SK-N-SH (cell line): ENCODE measurements around the gene TRIM27. TPM values are rescaled to one million over a fixed set of nuclear protein-coding genes. Genes with fewer than 3 reads are reported as not detected.
"Not testable (repeated sequence)": the region's sequence is repeated elsewhere in the genome, so short reads cannot be mapped to it uniquely, and the experiment has no call there.

Experiments
- CTCF ChIA-PET: fragments of 300-600, 350-600 bp; formaldehyde crosslinking; extraction: SDS; loops from one replicate; lab custom pipeline; 2021; lab: Yijun Ruan, JAX
- POLR2A ChIA-PET: fragments of 350-600 bp; sonication (Branson Sonifier 250); formaldehyde crosslinking; extraction: SDS; loops from one replicate; lab custom pipeline; 2020; ENCODE audit warnings: antibody characterized with exemption, inconsistent platforms; lab: Yijun Ruan, JAX
- DNase-seq: peaks from one replicate; pipeline ENCODE4 v3.0.0; 2012
- H2AFZ ChIP-seq: fragments of 200-600 bp; sonication (generic); 2 replicates; pipeline ENCODE4 v1.8.1; 2016; ENCODE audit warnings: antibody characterized with exemption, mild to moderate bottlenecking, low read depth
- H3F3A ChIP-seq: fragments of 200-600 bp; sonication (generic); replicated peaks from 2 replicates; pipeline ENCODE3; 2016; ENCODE audit warnings: antibody characterized with exemption, mild to moderate bottlenecking; ENCODE audit not compliant: insufficient read depth
- H3K27ac ChIP-seq, 2 experiments: fragments of 200-500 bp in 1 of 2; fragments of 200-600 bp in 1 of 2; sonication (Bioruptor generic) in 1 of 2; sonication (generic), shearing (Covaris generic) in 1 of 2; 2 replicates each; pipeline versions ENCODE4 v1.5.1 to v1.6.1; 2014 to 2016; ENCODE audit warnings: low read depth in 2 of 2, inconsistent platforms in 1 of 2, low read length in 1 of 2, mild to moderate bottlenecking in 1 of 2, mixed read lengths in 1 of 2
- H3K27me3 ChIP-seq: fragments of 200-600 bp; sonication (generic), shearing (Covaris generic); 2 replicates; pipeline ENCODE4 v1.6.1; 2016; ENCODE audit warnings: mixed run types; ENCODE audit not compliant: insufficient read depth
- H3K36me3 ChIP-seq, 2 experiments: fragments of 200-500 bp in 1 of 2; fragments of 200-600 bp in 1 of 2; sonication (Bioruptor generic) in 1 of 2; sonication (generic) in 1 of 2; replicated peaks in 1 of 2; 2 replicates each; pipeline versions ENCODE3 to v1.5.1; 2014 to 2016; ENCODE audit warnings: low read length in 1 of 2, mild to moderate bottlenecking in 1 of 2; ENCODE audit not compliant: insufficient read depth in 2 of 2, control insufficient read depth in 1 of 2
- H3K4me1 ChIP-seq, 2 experiments: fragments of 200-500 bp in 1 of 2; fragments of 200-600 bp in 1 of 2; sonication (Bioruptor generic) in 1 of 2; sonication (generic), shearing (Covaris generic) in 1 of 2; 2 replicates each; pipeline versions ENCODE4 v1.5.1 to v1.6.1; 2014 to 2016; ENCODE audit warnings: low read depth in 1 of 2, low read length in 1 of 2, mixed run types in 1 of 2; ENCODE audit not compliant: insufficient read depth in 2 of 2, control insufficient read depth in 1 of 2
- H3K4me2 ChIP-seq: fragments of 200-600 bp; sonication (generic), shearing (Covaris generic); 2 replicates; pipeline ENCODE4 v1.6.1; 2017; ENCODE audit warnings: mixed run types
- H3K4me3 ChIP-seq, 2 experiments: fragments of 200-500 bp in 1 of 2; fragments of 200-600 bp in 1 of 2; sonication (Bioruptor generic) in 1 of 2; sonication (generic), shearing (Covaris generic) in 1 of 2; 2 replicates each; pipeline versions ENCODE4 v1.5.1 to v1.8.1; 2014 to 2016; ENCODE audit warnings: low read depth in 2 of 2, inconsistent platforms in 1 of 2, low read length in 1 of 2, mild to moderate bottlenecking in 1 of 2, mixed read lengths in 1 of 2, moderate library complexity in 1 of 2
- H3K79me2 ChIP-seq: fragments of 200-600 bp; sonication (generic); 2 replicates; pipeline ENCODE4 v1.8.1; 2017; ENCODE audit warnings: mild to moderate bottlenecking; ENCODE audit not compliant: insufficient read depth
- H3K9ac ChIP-seq: fragments of 200-600 bp; sonication (generic); 2 replicates; pipeline ENCODE4 v1.6.1; 2017; ENCODE audit warnings: mixed run types
- H3K9me2 ChIP-seq: fragments of 200-600 bp; sonication (generic); 2 replicates; pipeline ENCODE4 v1.6.1; 2017; ENCODE audit warnings: mixed run types
- H3K9me3 ChIP-seq: fragments of 200-600 bp; sonication (generic); 2 replicates; pipeline ENCODE4 v1.6.1; 2017; ENCODE audit warnings: mixed run types, mild to moderate bottlenecking, moderate library complexity
- H4K20me1 ChIP-seq: fragments of 200-600 bp; sonication (generic); 2 replicates; pipeline ENCODE4 v1.6.1; 2017; ENCODE audit warnings: mild to moderate bottlenecking, mixed run types; ENCODE audit not compliant: insufficient read depth
- CTCF ChIP-seq: fragments of 200-600 bp; sonication (generic); IDR thresholded peaks from 2 replicates; pipeline ENCODE4 v1.6.1; 2017; ENCODE audit warnings: antibody characterized with exemption, mild to moderate bottlenecking, moderate library complexity
- FOSL2 ChIP-seq: IDR thresholded peaks from 2 replicates; pipeline ENCODE4 v1.4.0; 2012; ENCODE audit warnings: low read depth, mild to moderate bottlenecking, moderate library complexity, borderline replicate concordance
- MEF2A ChIP-seq: IDR thresholded peaks from 2 replicates; pipeline ENCODE4 v1.4.0; 2012; ENCODE audit warnings: low read depth, borderline replicate concordance
- MXI1 ChIP-seq: IDR thresholded peaks from 2 replicates; pipeline ENCODE4 v1.6.1; 2012; ENCODE audit warnings: mild to moderate bottlenecking, low read depth, low read length, improper control_type of control experiment
- PBX3 ChIP-seq: IDR thresholded peaks from 2 replicates; pipeline ENCODE4; 2012
- RCOR1 ChIP-seq: fragments of 150-350 bp; IDR thresholded peaks from 2 replicates; pipeline ENCODE4 v1.6.1; 2017; ENCODE audit warnings: antibody characterized with exemption, low read length
- RFX5 ChIP-seq: IDR thresholded peaks from 2 replicates; pipeline ENCODE4 v1.6.1; 2012; ENCODE audit warnings: mild to moderate bottlenecking, improper control_type of control experiment, low read length
- YY1 ChIP-seq: IDR thresholded peaks from 2 replicates; pipeline ENCODE4 v1.4.0; 2012; ENCODE audit warnings: low read depth, mild to moderate bottlenecking
- WGBS: methylation state at CpG from one replicate; pipeline ENCODE4 v1.1.6; 2017; ENCODE audit warnings: low lambda C conversion rate; 5-methylcytosine and 5-hydroxymethylcytosine counted together
- polyA plus RNA-seq, 3 experiments: library from polyadenylated mRNA; depleted of rRNA; stranded (reverse); fragments of >200 nt; gene quantifications; 2 replicates each; pipeline ENCODE4 v1.2.3, GENCODE V29; 2012
- TF ChIP-seq, protein P1 (sequence below): IDR thresholded peaks from 2 replicates; pipeline ENCODE4 v1.6.1; 2012; ENCODE audit warnings: mild to moderate bottlenecking, low read depth, low read length, moderate library complexity
- TF ChIP-seq, protein P2 (sequence below): IDR thresholded peaks from 2 replicates; pipeline ENCODE4 v1.4.0; 2012; ENCODE audit warnings: low read depth
- TF ChIP-seq, protein P3 (sequence below): fragments of 150-350 bp; IDR thresholded peaks from 2 replicates; pipeline ENCODE4 v1.6.1; 2016; ENCODE audit warnings: mild to moderate bottlenecking, low read depth, low read length

TRIM27 gene
- polyA plus RNA-seq, 1 of the 3 experiments (the other 2 are of a cell fraction): 43.8 TPM

- H3K36me3 ChIP-seq: no peaks in the 10 kb centered on the region
- H3K79me2 ChIP-seq: no peaks in the 10 kb centered on the region
- no peak for DNase-seq
- H3K4me3 ChIP-seq: no peak overlapping the region
- H3K27me3 ChIP-seq: peaks cover 8% of the 10 kb centered on the region; the same call in 1 of the 2 replicates
- no peaks in the 10 kb centered on the region for H3K9me3 ChIP-seq
- no peaks in the 10 kb centered on the region for H3K4me1 ChIP-seq
- ChIA-PET POLR2A (no interaction called here), CTCF (interaction anchor here (1.6 kb wide), 1 partner anchor 21 kb away, joined by 5 read pairs; no protein-coding TSS in a partner anchor)
- 37% methylated on average over 3 of the region's 3 CpGs for WGBS
- H3K27ac ChIP-seq: no peak overlapping the region
- no peak overlapping the region for H3K9ac ChIP-seq
- no peaks in the 10 kb centered on the region for H3F3A ChIP-seq
- no peak overlapping the region for H2AFZ ChIP-seq
- H3K4me2 ChIP-seq: no peak overlapping the region
- TF ChIP-seq, protein P1, sequence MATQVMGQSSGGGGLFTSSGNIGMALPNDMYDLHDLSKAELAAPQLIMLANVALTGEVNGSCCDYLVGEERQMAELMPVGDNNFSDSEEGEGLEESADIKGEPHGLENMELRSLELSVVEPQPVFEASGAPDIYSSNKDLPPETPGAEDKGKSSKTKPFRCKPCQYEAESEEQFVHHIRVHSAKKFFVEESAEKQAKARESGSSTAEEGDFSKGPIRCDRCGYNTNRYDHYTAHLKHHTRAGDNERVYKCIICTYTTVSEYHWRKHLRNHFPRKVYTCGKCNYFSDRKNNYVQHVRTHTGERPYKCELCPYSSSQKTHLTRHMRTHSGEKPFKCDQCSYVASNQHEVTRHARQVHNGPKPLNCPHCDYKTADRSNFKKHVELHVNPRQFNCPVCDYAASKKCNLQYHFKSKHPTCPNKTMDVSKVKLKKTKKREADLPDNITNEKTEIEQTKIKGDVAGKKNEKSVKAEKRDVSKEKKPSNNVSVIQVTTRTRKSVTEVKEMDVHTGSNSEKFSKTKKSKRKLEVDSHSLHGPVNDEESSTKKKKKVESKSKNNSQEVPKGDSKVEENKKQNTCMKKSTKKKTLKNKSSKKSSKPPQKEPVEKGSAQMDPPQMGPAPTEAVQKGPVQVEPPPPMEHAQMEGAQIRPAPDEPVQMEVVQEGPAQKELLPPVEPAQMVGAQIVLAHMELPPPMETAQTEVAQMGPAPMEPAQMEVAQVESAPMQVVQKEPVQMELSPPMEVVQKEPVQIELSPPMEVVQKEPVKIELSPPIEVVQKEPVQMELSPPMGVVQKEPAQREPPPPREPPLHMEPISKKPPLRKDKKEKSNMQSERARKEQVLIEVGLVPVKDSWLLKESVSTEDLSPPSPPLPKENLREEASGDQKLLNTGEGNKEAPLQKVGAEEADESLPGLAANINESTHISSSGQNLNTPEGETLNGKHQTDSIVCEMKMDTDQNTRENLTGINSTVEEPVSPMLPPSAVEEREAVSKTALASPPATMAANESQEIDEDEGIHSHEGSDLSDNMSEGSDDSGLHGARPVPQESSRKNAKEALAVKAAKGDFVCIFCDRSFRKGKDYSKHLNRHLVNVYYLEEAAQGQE: no peak
- TF ChIP-seq YY1 (no peak), RCOR1 (no peak), MEF2A (no peak)
- no peaks in the 10 kb centered on the region for H4K20me1 ChIP-seq
- no peaks in the 10 kb centered on the region for H3K9me2 ChIP-seq
Observed at GRCh38 chr6:28858963-28859362, 64.8 kb downstream of the TRIM27 start.

DNA sequence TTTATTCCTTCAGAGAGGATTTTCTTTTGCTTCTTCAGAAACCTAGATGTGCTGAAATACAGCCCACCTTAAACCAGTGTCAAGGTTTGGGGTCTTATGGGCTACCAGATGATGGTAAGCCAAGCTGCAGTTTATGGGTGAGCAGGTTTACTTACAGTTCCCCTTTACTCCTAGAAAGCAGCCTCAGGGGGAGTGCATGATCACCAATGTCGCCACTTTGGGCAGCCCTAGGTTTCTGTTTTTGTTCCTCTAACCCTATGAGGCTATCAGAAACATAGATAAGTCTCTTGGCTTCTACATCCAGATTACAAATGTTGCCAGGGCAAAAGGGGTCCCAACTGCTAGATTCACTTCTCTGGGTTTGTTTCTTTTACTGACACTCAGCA, 67.2 kb downstream of the TRIM27 start:
- ChIA-PET POLR2A (no interaction called here), CTCF (interaction anchor here (1.5 kb wide), 1 partner anchor 19 kb away, joined by 4 read pairs; no protein-coding TSS in a partner anchor)
- H3K9me3 ChIP-seq: no peaks in the 10 kb centered on the region
- TF ChIP-seq, protein P2, sequence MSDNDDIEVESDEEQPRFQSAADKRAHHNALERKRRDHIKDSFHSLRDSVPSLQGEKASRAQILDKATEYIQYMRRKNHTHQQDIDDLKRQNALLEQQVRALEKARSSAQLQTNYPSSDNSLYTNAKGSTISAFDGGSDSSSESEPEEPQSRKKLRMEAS: no peak
- no peak for TF ChIP-seq RCOR1
- TF ChIP-seq, protein P3, sequence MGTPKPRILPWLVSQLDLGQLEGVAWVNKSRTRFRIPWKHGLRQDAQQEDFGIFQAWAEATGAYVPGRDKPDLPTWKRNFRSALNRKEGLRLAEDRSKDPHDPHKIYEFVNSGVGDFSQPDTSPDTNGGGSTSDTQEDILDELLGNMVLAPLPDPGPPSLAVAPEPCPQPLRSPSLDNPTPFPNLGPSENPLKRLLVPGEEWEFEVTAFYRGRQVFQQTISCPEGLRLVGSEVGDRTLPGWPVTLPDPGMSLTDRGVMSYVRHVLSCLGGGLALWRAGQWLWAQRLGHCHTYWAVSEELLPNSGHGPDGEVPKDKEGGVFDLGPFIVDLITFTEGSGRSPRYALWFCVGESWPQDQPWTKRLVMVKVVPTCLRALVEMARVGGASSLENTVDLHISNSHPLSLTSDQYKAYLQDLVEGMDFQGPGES: no peak
- TF ChIP-seq FOSL2: no peak
- TF ChIP-seq PBX3: no peak
- TF ChIP-seq CTCF: no peak
- TF ChIP-seq RFX5: no peak
- TF ChIP-seq MXI1: no peak
- no peak for DNase-seq
- H3K4me3 ChIP-seq: no peak overlapping the region
- H3F3A ChIP-seq: no peaks in the 10 kb centered on the region
- peaks cover 8% of the 10 kb centered on the region; the same call in 1 of the 2 replicates for H3K27me3 ChIP-seq
- no peak overlapping the region for H3K4me2 ChIP-seq
- no CpG with 5 or more reads among the region's 1 CpG for WGBS
- no peak overlapping the region for H3K9ac ChIP-seq
- no peak overlapping the region for H2AFZ ChIP-seq
- no peaks in the 10 kb centered on the region for H3K79me2 ChIP-seq
- H4K20me1 ChIP-seq: no peaks in the 10 kb centered on the region
- no peaks in the 10 kb centered on the region for H3K9me2 ChIP-seq
- no peaks in the 10 kb centered on the region for H3K36me3 ChIP-seq
- H3K27ac ChIP-seq: no peak overlapping the region
- H3K4me1 ChIP-seq: no peaks in the 10 kb centered on the region

GRCh38 chr6:28854405-28854804, 69.4 kb downstream of the TRIM27 start:
- H3K9ac ChIP-seq, H3K27ac ChIP-seq, CTCF ChIA-PET, H3K4me3 ChIP-seq, H3K4me2 ChIP-seq, H3F3A ChIP-seq, H2AFZ ChIP-seq, H3K4me1 ChIP-seq, H3K9me3 ChIP-seq, POLR2A ChIA-PET, H3K36me3 ChIP-seq, H3K9me2 ChIP-seq, H3K79me2 ChIP-seq, H3K27me3 ChIP-seq, DNase-seq, H4K20me1 ChIP-seq: not testable (repeated sequence)
- WGBS: 3% methylated on average over 2 of the region's 2 CpGs
